HepG2 (cell line): Measurements from ENCODE around the gene UQCRC1. TPM values are rescaled to one million over a fixed set of nuclear protein-coding genes. Genes with fewer than 3 reads are reported as not detected.

Experiments
- ADNP ChIP-seq: sonication (generic); formaldehyde crosslinking; IDR thresholded peaks from 2 replicates; pipeline ENCODE4 v1.4.0; 2020; ENCODE audit warnings: missing genetic modification reagents
- FOXM1 ChIP-seq: sonication (generic); formaldehyde crosslinking; IDR thresholded peaks from 2 replicates; pipeline ENCODE4 v1.5.0; 2020; ENCODE audit warnings: missing genetic modification reagents
- IRF9 ChIP-seq: sonication (generic); formaldehyde crosslinking; IDR thresholded peaks from 2 replicates; pipeline ENCODE4 v1.8.0; 2022; ENCODE audit warnings: missing genetic modification reagents, mild to moderate bottlenecking, borderline replicate concordance
- KIAA2018 ChIP-seq: sonication (generic); formaldehyde crosslinking; IDR thresholded peaks from 2 replicates; pipeline ENCODE4 v1.5.0; 2020; ENCODE audit warnings: mild to moderate bottlenecking, missing genetic modification reagents, borderline replicate concordance
- MED13 ChIP-seq: sonication (generic); formaldehyde crosslinking; IDR thresholded peaks from 2 replicates; pipeline ENCODE4 v1.5.0; 2020; ENCODE audit warnings: missing genetic modification reagents
- MIER2 ChIP-seq: IDR thresholded peaks from 2 replicates; pipeline ENCODE4 v1.6.1; 2016; ENCODE audit warnings: missing biosample characterization, missing genetic modification reagents
- NFE2L1 ChIP-seq: sonication (generic); formaldehyde crosslinking; IDR thresholded peaks from 2 replicates; pipeline ENCODE4 v1.4.0; 2020; ENCODE audit warnings: missing genetic modification reagents, mild to moderate bottlenecking, borderline replicate concordance
- ZBED4 ChIP-seq: sonication (generic); formaldehyde crosslinking; IDR thresholded peaks from 2 replicates; pipeline ENCODE4 v1.4.0; 2020; ENCODE audit warnings: missing genetic modification reagents, borderline replicate concordance
- ZNF280D ChIP-seq: sonication (generic); formaldehyde crosslinking; IDR thresholded peaks from 2 replicates; pipeline ENCODE4 v1.5.1; 2020; ENCODE audit warnings: mild to moderate bottlenecking, missing genetic modification reagents
- ZNF557 ChIP-seq: sonication (generic); formaldehyde crosslinking; IDR thresholded peaks from 2 replicates; pipeline ENCODE4 v1.4.0; 2020; ENCODE audit warnings: missing genetic modification reagents
- ZNF616 ChIP-seq: sonication (generic); formaldehyde crosslinking; IDR thresholded peaks from 2 replicates; pipeline ENCODE4 v1.5.0; 2020; ENCODE audit warnings: low read depth, mild to moderate bottlenecking, missing genetic modification reagents
- ZNF678 ChIP-seq: sonication (generic); formaldehyde crosslinking; IDR thresholded peaks from 2 replicates; pipeline ENCODE4 v1.4.0; 2020; ENCODE audit warnings: mild to moderate bottlenecking, missing genetic modification reagents
- polyA plus RNA-seq, 8 experiments: library from polyadenylated mRNA; depleted of rRNA in 3 of 8; stranded (reverse) in 7 of 8; unstranded in 1 of 8; fragments of >200 nt; fragmentation: Illumina TruSeq in 4 of 8; extraction: Trizol in 4 of 8; gene quantifications; 2 replicates each; pipeline versions ENCODE4 v1.2.1 to v1.2.3, GENCODE V29; 2011 to 2016; ENCODE audit warnings: low read depth in 4 of 8, missing spikeins in 1 of 8, mixed read lengths in 1 of 8; ENCODE audit not compliant: insufficient read depth in 1 of 8
- total RNA-seq, 5 experiments: library from RNA; depleted of rRNA; stranded (reverse); fragments of >200 nt; fragmentation: Illumina TruSeq; extraction: Trizol; gene quantifications; 2 replicates each; pipeline ENCODE4 v1.2.3, GENCODE V29; 2016; ENCODE audit warnings: low read depth in 1 of 5

Gene UQCRC1
- total and polyA plus RNA-seq, 2 of the 13 experiments (the other 11 are each of a cell fraction or from before 2014, with no cell fraction given): 316 to 680 TPM

DNA sequence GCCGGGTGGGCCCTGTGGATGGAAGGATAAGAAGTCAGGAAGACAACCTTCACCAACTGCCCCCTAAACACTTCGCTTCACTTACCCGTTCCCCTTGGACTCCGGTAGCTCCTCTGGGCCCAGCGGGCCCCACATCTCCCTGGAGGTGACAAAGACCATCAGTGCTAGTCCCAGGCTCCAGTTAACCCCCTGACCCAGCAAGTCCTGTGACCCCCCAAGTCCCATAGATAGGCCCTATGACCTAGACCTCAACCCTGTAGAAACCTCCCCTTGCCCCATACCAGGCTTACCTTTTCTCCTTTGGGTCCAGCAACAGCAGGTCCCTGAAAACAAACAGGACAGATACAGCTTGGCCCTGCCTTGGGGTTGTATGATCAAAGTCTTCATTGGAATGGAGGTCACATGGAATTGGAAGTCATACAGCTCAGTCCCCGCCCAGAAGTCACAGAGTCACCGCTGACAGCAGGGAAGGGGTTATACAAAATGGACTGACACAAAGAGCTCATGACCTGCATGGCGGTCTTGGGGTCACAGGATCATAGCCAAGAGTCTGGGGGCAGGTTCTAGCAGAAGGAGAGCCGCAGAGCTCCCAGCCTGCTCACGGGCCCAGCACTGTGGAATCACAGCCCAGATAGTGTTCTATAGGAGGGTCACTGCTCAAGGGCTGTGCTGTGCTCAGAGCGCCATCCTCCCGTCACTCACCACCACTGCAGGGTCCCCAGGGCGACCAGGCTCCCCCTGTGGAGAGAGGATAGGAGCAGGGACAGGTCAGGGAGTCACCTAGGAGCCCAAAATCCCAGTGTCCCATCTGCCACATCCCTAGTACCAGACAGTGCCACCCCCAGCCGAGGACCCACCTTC is 27.6 kb downstream of the UQCRC1 start (continued):
- no peak for TF ChIP-seq ZNF280D
- no peak for TF ChIP-seq ZNF557 (CRISPR knock-in tag)
- no peak for TF ChIP-seq ZNF616
- TF ChIP-seq MIER2 (CRISPR knock-in tag): no peak
- TF ChIP-seq ZBED4 (CRISPR knock-in tag): no peak
- TF ChIP-seq IRF9 (CRISPR knock-in tag): no peak
- no peak for TF ChIP-seq ZNF678 (CRISPR knock-in tag)
- TF ChIP-seq MED13: no peak
- no peak for TF ChIP-seq NFE2L1 (CRISPR knock-in tag)
- TF ChIP-seq KIAA2018 (CRISPR knock-in tag): no peak
- TF ChIP-seq ADNP (CRISPR knock-in tag): no peak
- no peak for TF ChIP-seq FOXM1 (CRISPR knock-in tag)
